GM18511 (cell line): ENCODE results near the gene SIGLEC11.
"Not testable (repeated sequence)": the region's sequence is repeated elsewhere in the genome, so short reads cannot be mapped to it uniquely, and the experiment has no call there.

Source experiments
- ATAC-seq: cut with Tn5 transposase; IDR thresholded peaks from one replicate; pipeline ENCODE4 v1.9.1; 2021; ENCODE audit warnings: mild to moderate bottlenecking, moderate library complexity; ENCODE audit not compliant: unreplicated experiment

The SIGLEC11 gene

GRCh38 chr19:49960980-49961379 is at the start of gene SIGLEC11:
Gene SIGLEC11 (minus strand): TSS chr19:49961172. CDS start chr19:49961081, 91 bp downstream.
- ATAC-seq, result not testable (repeated sequence)

GRCh38 chr19:50008532-50008931 is 47.6 kb upstream of the SIGLEC11 start:
- ATAC-seq, result no peak

DNA sequence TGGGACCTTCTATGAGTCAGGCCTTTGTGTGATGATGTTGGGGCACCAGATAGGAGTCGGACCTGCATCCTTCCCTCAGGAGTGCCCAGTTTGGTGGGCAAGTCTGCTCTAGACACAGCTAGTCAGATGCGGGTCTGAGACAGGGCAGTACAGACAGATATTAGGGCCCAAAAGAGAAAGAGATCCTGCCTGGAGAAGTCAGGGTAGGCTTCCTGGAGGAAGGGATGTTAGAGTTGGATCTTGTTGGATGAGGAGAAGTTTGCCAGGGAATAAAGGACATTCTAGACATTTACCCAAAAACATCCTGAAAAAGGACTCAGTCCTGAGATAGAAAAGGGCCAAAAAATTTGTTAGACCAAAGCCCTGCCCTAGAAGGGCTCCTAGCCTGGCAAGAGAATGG is 47.0 kb upstream of the SIGLEC11 start:
- ATAC-seq, result no peak

- no peak for ATAC-seq
Measured at GRCh38 chr19:50007170-50007569, 46.2 kb upstream of the SIGLEC11 start.

- no peak for ATAC-seq
Measured at GRCh38 chr19:50005428-50005827, 44.5 kb upstream of the SIGLEC11 start.

- ATAC-seq, result no peak
Measured at GRCh38 chr19:50003810-50004419, 42.9 kb upstream of the SIGLEC11 start.

GRCh38 chr19:50003254-50003788 is 42.3 kb upstream of the SIGLEC11 start:
- no peak for ATAC-seq

DNA sequence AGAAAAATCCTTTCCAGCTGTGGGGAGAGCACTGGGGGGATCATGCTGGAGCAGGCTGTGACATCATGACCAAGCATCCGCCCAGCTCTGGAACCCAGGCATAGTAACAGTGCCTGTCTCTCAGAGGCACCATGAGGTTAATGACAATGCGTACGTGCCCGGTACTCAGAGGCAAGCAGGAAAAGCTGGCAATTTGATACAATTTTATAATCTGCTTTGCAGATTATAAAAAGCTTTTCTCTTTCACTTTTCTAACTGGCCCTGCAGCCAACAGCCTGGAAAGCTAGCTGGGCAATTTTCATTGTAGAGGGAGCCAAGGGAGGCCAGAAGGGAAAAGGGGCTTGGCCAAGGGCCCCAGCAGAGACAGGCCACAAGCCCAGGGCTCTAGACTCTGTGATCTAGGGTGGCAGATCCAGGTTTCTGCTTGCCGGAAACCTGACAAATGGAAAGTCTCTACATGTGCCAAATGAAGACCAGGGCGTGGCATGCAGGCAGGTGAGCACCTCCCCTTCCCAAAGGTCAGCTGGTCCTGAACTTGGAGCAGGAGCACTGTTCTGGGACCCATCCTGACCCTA is 41.5 kb upstream of the SIGLEC11 start:
- no peak for ATAC-seq

- ATAC-seq, result no peak
Measured at GRCh38 chr19:50001775-50002174, 40.8 kb upstream of the SIGLEC11 start.

DNA sequence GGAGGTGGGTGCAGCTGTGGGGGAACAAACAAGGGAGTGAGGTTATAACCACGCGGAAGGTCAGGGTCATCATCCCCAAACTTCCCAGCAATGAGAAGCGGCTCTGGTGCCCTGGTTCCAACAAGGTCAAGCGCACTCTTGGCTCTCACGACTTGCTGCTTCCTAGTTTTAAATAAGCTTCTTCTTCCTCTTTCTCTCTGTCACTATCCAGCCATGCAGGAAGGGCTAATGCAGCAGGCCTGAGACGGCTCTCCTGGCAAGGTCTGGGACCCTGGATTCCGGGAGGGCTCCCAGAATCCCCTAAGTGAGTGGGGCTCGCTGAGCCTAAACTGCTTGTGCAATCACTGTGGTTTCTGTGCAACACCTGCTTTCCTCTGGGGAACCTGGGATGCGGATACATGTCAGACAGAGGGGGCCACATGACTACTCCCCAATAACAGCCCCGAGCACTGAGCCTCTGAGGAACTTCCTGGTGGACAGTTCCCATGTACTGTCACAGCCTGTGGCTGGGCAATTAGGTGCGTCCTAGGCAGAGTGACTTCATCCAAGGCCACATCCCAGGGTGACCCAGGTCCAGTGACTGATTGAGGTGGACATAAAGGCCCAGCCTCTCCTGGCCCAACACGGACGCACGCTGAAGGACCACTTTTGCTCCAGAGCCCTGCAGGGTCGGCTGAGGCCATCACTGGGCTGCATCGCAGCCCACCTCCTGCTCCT is 40.0 kb upstream of the SIGLEC11 start:
- ATAC-seq, result no peak

- no peak for ATAC-seq
Measured at GRCh38 chr19:50000038-50000840, 39.3 kb upstream of the SIGLEC11 start.

GRCh38 chr19:49999371-50000010 is 38.5 kb upstream of the SIGLEC11 start:
- no peak for ATAC-seq

- no peak for ATAC-seq
Measured at GRCh38 chr19:49997709-49998108, 36.7 kb upstream of the SIGLEC11 start.

DNA sequence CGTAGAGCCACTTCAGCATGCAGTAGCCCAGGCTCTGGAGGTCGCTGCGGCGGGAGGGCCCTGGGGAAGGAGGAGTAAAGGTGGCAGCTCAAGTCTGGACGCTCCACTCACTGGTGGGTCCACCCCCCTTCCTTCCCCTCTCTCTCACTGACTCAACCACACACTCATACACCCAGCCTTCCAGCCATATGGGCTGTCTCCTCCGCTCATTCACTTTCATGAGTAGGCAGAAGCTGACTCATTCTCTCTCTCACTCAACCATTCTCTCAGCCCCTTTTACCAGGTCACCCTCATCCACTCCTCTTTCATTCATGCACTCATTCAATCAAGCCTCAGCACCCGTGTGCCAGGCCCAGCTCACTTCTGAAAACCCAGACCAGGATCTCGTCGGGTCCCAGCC is 27.5 kb upstream of the SIGLEC11 start:
- no peak for ATAC-seq

GRCh38 chr19:49988007-49988406 is 27.0 kb upstream of the SIGLEC11 start:
- ATAC-seq, result no peak

DNA sequence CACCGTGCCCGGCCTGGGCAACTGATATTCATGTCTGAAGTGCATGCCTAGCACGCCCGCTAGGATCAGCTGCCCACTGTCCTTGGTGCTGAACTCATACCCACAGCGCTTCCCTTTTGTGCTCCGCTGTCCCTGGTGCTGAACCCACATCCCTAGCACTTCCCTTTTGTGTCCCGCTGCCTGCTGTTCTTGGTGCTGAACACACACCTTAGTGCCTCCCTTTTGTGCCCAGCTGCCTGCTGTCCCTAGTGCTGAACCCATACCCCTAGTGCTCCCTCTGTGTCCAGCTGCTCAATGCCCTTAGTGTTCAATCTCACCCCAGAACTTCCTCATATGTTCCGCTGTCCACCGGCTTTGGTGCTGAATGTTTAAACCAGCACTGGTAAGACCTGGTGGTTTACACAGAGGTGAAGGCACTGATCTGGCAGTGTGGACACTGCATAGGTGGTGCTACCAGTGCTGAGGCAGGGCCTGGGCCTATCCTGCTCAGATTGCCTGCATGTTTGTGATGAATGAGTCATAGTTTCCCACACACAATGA is 26.3 kb upstream of the SIGLEC11 start:
- ATAC-seq, result no peak

GRCh38 chr19:49986354-49986753 is 25.4 kb upstream of the SIGLEC11 start:
- no peak for ATAC-seq

DNA sequence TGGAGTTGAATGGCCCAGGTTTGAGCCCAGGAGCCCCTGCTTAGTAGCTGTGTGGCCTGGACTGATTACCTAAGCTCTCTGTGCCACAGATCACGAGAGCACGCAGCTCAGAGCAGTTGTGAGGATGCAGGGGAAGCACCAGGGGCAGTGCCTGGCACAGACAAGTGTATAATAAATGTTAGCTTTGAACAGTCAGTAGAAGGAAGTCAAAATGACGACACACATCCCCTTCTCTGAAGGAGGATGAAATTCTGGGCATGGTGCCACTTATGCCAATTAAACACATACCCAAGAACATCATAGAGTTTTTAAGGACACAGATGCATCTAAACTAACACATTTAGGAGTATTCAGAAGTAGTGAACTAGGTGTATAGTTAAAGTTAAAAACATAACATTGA is 24.9 kb upstream of the SIGLEC11 start:
- ATAC-seq, result no peak

- no peak for ATAC-seq
Measured at GRCh38 chr19:49984491-49984890, 23.5 kb upstream of the SIGLEC11 start.

DNA sequence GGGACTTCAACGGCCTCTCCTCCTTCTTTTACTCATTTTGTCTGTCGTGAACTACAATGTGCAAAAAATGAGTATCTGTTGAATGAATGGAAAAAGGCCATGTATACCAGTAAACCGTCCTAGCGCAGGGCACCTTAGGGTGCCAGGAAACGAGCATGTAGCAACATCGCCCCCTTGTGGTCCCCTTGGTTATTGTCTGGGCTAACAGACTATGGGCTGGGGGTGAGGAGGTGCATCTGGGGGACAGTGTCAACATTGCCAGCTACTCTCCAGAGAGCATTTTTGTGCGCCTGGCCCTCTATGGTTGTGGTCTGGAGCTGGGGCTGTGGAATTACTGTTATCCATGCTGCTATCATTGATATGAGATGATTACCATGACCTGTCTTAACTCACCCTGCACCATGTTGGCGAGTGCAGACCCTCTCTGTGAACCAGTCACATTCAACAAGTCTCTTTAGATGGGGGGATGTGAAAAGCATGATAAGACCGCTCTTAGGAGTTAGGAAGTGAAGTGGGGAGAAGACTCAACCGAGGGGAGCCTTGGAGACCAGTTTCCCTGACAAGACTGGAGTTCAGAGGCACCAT is 22.8 kb upstream of the SIGLEC11 start:
- no peak for ATAC-seq
